Mesothelial cell of epicardium (in vitro differentiated cells): ENCODE results near the gene NTPCR. TPM values are rescaled to one million over a fixed set of nuclear protein-coding genes. Genes with fewer than 3 reads are reported as not detected.

Source experiments
- DNase-seq, 2 experiments: peaks; one replicate each; pipeline ENCODE4 v3.0.0; 2021; ENCODE audit warnings: low spot score in 2 of 2; ENCODE audit not compliant: unreplicated experiment in 2 of 2
- H3K27ac Mint-ChIP-seq: 2 replicates; pipeline ENCODE4 v1.8.0; 2021; ENCODE audit warnings: mixed read lengths
- H3K27me3 Mint-ChIP-seq: 2 replicates; pipeline ENCODE4 v1.8.0; 2021; ENCODE audit warnings: low read depth, mixed read lengths
- H3K36me3 Mint-ChIP-seq: 2 replicates; pipeline ENCODE4 v1.8.0; 2021; ENCODE audit warnings: mixed read lengths
- H3K4me1 Mint-ChIP-seq: 2 replicates; pipeline ENCODE4 v1.8.0; 2021; ENCODE audit warnings: mixed read lengths
- H3K4me3 Mint-ChIP-seq: 2 replicates; pipeline ENCODE4 v1.8.0; 2021; ENCODE audit warnings: mild to moderate bottlenecking, moderate library complexity, mixed read lengths
- H3K9me3 Mint-ChIP-seq: 2 replicates; pipeline ENCODE4 v1.8.0; 2021; ENCODE audit warnings: mixed read lengths
- CTCF ChIP-seq: fragments of 200-600 bp; sonication (generic); IDR thresholded peaks from one replicate; pipeline ENCODE4 v1.5.0; 2021; ENCODE audit warnings: antibody characterized with exemption; ENCODE audit not compliant: unreplicated experiment
- total RNA-seq: library from RNA; stranded (reverse); gene quantifications from 3 replicates; pipeline ENCODE4 v1.2.1, GENCODE V29; 2021

Gene NTPCR
- total RNA-seq, 1 donor from 2014 or later = 59.1 TPM

GRCh38 chr1:232904566-232904965 lies 45.8 kb upstream of the NTPCR start:
- no peaks in the 10 kb centered on the region for H3K27me3 Mint-ChIP-seq
- TF ChIP-seq CTCF = no peak
- peaks cover 3% of the 10 kb centered on the region for H3K9me3 Mint-ChIP-seq
- H3K4me1 Mint-ChIP-seq = peaks cover 43% of the 10 kb centered on the region
- DNase-seq = peak in 1 of 2 experiments; percentile 17
- H3K4me3 Mint-ChIP-seq = no peak overlapping the region
- no peak overlapping the region for H3K27ac Mint-ChIP-seq
- no peaks in the 10 kb centered on the region for H3K36me3 Mint-ChIP-seq

DNA sequence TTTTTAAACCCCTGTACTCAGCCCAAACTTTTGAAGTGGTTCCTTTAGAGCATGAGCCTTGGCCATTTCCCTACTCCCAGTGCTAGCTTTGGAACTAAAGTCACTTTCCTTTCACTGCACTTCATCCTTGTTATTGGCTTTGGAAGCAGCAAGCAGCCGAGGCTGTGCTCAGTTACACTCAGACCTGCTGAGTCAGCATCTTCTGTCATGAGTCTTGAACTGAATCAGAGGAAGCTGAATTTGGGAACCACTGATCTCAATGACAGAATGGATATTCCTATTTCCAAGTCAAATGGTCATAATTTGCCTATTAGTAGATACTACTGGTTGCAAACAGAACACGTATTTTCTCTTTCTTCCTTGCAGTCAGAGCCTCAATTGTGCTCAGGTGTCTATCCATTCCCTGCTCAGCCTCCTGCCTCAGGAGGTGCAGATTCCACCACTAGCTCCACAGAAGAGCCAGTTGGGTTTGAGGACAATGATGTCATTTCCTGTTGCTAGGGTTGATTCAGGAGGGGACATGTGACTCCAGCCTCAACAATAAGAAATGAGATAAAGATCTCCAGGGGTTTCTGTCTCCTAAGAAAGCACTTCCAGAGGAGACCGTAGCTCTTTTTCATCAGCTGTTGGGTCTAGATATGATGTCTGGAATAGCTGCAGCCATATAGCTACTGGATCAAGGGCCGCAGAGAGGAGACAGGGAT lies 44.9 kb upstream of the NTPCR start:
- peaks cover 36% of the 10 kb centered on the region for H3K4me1 Mint-ChIP-seq
- H3K27ac Mint-ChIP-seq = no peak overlapping the region
- H3K4me3 Mint-ChIP-seq = no peak overlapping the region
- DNase-seq = peak in 1 of 2 experiments; percentile 22
- peaks cover 8% of the 10 kb centered on the region for H3K9me3 Mint-ChIP-seq
- no peak for TF ChIP-seq CTCF
- H3K36me3 Mint-ChIP-seq = no peaks in the 10 kb centered on the region
- peaks cover 3% of the 10 kb centered on the region for H3K27me3 Mint-ChIP-seq

- Mint-ChIP-seq H3K4me3 (no peak overlapping the region), H3K4me1 (peaks cover 27% of the 10 kb centered on the region), H3K27me3 (peaks cover 5% of the 10 kb centered on the region), H3K27ac (no peak overlapping the region), H3K9me3 (peaks cover 10% of the 10 kb centered on the region), H3K36me3 (no peaks in the 10 kb centered on the region)
- DNase-seq = peak in 1 of 2 experiments; percentile 6
- no peak for TF ChIP-seq CTCF
These were observed 44.0 kb upstream of the NTPCR start for GRCh38 chr1:232906441-232906840.

DNA sequence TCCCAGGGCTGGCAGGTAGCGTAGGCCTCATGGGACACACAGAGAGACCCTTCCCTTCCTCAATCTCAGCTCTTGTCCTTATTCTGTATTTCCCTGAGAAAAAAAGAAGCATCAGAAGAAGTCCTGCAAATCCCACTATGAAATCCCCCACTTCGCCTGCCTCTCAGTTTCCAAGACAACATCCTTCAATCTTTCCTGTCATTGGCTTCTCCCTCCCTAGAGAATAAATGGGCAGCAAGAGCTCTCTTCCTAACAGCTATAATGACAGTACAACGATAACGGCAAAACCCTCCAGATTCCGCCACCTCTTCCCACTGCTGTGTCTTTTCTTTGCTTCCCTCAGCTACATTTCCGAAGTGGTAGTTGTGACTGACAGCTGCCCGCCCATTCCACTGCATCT lies 41.6 kb upstream of the NTPCR start:
- TF ChIP-seq CTCF = no peak
- DNase-seq = no peak
- H3K4me3 Mint-ChIP-seq = no peak overlapping the region
- H3K9me3 Mint-ChIP-seq = peaks cover 7% of the 10 kb centered on the region
- H3K27ac Mint-ChIP-seq = no peak overlapping the region
- H3K4me1 Mint-ChIP-seq = peaks cover 9% of the 10 kb centered on the region
- peaks cover 5% of the 10 kb centered on the region for H3K27me3 Mint-ChIP-seq
- no peaks in the 10 kb centered on the region for H3K36me3 Mint-ChIP-seq

GRCh38 chr1:232909752-232910151 lies 40.7 kb upstream of the NTPCR start:
- DNase-seq = no peak
- no peak overlapping the region for H3K4me3 Mint-ChIP-seq
- TF ChIP-seq CTCF = no peak
- H3K27me3 Mint-ChIP-seq = peaks cover 5% of the 10 kb centered on the region
- peaks cover 7% of the 10 kb centered on the region for H3K9me3 Mint-ChIP-seq
- no peak overlapping the region for H3K27ac Mint-ChIP-seq
- H3K4me1 Mint-ChIP-seq = peaks cover 5% of the 10 kb centered on the region
- no peaks in the 10 kb centered on the region for H3K36me3 Mint-ChIP-seq
